HG03280 (cell line): ENCODE data around the gene MRPL42.
A peak's percentile ranks its signal among the peaks of the same experiment; 100 is the strongest.
"Not testable (repeated sequence)": the region's sequence is repeated elsewhere in the genome, so short reads cannot be mapped to it uniquely, and the experiment has no call there.

Experiments used
- ATAC-seq: cut with Tn5 transposase; IDR thresholded peaks from one replicate; pipeline ENCODE4 v1.9.1; 2021; ENCODE audit warnings: mild to moderate bottlenecking, moderate library complexity; ENCODE audit not compliant: unreplicated experiment

The MRPL42 gene

GRCh38 chr12:93497456-93497855, 30.1 kb downstream of the MRPL42 start:
- ATAC-seq: no peak

- not testable (repeated sequence) for ATAC-seq
Observed at GRCh38 chr12:93498813-93499212, 31.5 kb downstream of the MRPL42 start.

DNA sequence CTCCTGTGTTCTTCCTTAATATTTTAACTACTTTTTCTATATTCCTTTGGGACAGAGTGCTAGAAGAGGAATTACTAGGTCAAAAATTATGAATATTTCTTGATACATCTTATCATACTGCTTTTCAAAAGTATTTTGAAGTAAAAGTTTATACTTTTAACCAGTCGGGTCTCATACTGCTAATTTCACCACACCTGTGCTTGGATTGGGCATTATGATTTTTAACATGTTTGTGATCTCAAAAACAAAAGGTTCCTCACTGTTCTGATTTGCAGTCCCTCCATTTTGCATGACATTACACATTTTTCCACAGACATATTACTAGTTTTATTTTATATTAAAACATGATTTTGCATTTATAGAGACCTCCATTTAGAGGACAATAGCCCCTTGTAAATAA, 32.9 kb downstream of the MRPL42 start:
- ATAC-seq: no peak

DNA sequence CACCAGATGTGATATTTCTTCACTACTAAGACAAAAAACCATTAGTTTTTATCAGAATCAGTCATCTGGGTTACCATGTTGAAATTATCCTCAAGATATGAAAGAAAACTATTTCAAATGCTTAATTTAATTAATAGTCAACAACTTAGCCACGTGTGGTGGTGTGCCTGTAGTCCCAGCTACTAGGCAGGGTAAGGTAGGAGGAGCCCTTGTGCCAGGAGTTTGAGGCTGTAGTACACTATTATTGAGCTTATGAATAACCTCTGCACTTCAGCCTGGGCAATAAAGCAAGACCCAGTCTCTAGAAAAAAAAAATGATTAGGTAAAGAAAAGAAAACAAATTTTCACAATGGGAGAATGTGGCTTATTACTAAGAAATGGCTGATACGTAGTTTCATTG, 33.4 kb downstream of the MRPL42 start:
- no peak for ATAC-seq

- ATAC-seq: no peak
Observed at GRCh38 chr12:93502802-93503623, 35.7 kb downstream of the MRPL42 start.

- no peak for ATAC-seq
Observed at GRCh38 chr12:93507165-93507564, 39.9 kb downstream of the MRPL42 start.

GRCh38 chr12:93509506-93509905, 42.2 kb downstream of the MRPL42 start:
- no peak for ATAC-seq

GRCh38 chr12:93514853-93515252, 47.5 kb downstream of the MRPL42 start:
- ATAC-seq: no peak

GRCh38 chr12:93518725-93519124, 51.4 kb downstream of the MRPL42 start:
- no peak for ATAC-seq

DNA sequence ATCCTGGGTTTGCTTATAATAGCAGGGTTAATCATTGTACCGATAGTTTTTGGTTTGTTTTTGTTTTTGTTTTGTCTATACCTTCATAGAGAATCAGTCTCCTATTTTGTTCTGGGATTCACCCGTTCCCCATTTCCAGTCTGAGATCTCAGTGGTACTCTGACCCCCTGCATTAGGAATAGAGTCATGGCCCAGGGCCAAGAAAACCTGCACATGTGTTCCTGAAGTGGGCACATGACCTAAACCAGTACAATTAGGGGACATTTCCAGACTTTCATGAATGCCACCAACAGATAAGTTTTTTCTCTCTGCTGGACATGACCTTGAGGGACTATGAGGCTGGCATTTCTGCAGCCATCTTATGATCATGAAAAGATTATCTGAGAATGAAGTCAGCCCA, 52.5 kb downstream of the MRPL42 start:
- ATAC-seq: no peak

DNA sequence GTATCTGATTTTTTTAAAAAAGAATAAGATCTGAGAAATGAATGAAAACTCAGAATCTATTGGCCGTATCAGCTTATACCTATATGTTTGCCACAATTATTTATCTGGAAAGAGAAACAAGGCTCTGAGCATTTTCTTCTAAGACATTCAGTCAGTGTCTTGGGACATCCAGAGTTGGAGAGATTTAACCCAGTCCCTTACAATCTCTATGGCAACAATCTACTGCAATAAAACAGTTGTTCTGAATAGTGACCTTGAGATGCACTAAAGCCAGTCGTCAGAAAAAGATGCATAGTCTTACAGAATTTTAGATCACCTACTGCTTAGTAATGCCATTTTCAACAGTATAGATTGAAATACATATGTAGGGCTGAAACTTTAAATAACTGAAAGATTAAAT, 53.1 kb downstream of the MRPL42 start:
- no peak for ATAC-seq

DNA sequence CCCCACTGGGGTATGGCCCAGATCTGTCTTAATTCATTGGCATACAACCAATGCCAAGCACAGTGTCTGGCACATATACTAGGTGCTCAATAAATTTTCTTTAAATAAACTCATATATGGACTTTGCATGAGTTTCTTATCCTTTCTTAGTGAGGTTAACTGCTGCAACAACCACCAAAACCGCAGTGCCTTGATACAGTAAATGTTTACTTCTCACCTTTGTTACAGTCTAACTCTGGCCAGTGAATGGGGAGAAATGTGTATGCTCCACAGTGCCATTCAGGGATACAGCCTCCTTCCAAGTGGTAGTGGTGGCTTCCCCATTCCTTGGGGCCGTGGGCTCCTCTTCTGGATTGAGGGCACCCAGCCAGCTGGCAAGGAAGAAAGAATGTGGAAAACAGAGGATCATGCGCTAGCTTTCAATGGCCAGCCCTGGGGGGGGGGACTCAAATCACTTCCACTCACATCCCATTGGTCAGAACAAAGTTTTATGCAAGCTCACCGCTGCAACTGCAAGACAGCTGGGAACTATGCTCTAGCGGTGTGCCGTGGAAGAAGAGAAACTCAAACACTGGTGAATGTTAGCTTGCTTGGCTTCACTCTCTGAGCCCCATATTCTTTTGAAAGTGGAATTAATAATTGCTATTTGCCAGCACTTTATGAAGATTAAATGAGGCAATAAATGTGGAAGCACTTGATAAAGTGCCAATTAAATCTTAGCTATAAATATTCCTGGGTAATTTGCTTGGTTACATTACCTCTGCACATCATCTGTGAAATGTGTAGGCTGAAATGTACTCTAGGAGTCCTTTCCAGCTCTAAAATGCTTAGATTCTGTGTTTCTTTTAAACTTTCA, 54.1 kb downstream of the MRPL42 start:
- ATAC-seq: no peak

DNA sequence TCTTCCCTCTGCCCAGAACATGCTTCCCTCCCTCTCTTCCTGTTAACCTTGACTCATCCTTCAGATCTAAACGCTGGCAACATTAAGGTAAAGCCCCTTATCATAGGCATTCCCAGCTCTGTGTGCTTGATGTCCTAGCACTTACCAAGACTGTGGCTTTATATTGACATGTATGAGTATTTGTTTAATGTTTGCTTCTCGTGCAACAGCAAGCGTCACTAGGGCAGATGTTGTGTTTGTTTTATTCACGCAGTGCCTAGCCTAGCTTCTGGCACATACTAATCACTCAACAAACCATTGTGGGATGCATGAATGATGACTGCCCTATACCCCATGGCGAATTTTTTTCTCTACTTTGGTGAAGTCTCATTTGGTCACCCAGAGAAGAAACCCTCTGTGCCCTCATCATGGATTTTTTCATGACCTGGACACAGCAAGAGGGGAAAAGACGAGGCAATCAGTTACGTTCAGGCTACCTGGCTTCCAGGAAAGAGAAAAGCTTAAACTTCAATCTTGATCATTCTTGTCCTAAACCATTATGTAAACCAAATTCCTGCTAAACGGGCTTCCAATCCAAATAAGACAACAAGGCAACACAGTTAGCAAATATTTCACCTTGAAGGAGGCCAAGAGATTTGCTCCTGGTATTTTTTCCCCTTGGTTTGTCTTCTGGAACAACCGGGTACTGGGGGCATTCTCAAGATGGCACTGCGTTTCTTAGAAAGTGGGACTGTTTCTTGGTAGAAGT, 57.2 kb downstream of the MRPL42 start:
- ATAC-seq: no peak

- ATAC-seq: no peak
Observed at GRCh38 chr12:93526786-93527428, 59.6 kb downstream of the MRPL42 start.

DNA sequence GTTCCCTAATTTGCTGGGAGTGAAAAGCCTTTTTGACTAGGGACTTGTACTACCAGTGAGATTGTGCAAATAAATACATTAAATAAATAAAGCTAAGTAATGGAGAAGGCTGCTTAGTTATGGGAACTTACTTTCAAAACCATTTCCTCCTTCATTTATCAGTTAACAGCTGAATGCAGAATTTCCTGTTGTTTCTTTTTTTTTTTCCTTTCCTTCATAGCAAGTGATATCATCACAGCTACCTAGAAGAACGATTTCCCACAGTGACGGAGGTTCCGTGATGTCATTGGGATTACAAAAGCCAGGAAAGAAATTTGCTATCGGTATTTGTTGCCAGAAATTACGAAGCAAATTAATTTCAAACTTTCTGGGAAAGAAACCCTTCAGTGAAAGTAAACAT, 63.0 kb downstream of the MRPL42 start:
- no peak for ATAC-seq

- ATAC-seq: no peak
Observed at GRCh38 chr12:93533310-93533709, 66.0 kb downstream of the MRPL42 start.

DNA sequence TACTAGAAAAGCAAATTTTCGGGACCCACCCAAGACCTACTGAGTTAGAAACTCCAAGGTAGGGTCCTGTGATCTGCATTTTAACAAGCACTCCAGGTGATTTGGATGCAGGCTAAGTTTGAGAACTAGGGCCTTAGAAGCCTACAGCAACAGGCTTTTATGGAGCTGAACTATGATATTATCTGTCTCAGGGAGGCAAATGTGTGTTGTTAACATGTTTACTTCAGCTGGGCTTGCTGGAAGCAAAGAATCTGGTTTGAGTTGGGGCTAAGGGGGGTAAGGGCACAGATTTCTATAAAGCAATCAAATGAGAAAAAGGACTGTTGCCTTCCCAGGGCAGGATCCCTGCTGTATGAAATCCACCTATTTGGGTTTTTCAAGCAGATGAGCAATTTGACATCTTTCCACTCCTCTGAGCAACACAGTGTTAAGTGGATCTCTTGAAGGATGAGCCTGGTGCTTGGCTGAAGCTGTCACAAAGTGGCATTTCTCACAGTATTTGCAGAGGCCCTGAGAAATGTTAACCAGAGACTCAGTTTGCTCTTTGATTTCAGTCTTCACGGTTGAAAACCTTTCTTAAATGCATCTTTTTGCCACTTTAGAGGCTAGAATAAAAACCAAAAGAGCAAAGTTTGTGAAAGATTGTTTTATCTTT, 68.9 kb downstream of the MRPL42 start:
- peak; percentile 30 for ATAC-seq

GRCh38 chr12:93536766-93537488, 69.6 kb downstream of the MRPL42 start:
- ATAC-seq: peak; percentile 60

DNA sequence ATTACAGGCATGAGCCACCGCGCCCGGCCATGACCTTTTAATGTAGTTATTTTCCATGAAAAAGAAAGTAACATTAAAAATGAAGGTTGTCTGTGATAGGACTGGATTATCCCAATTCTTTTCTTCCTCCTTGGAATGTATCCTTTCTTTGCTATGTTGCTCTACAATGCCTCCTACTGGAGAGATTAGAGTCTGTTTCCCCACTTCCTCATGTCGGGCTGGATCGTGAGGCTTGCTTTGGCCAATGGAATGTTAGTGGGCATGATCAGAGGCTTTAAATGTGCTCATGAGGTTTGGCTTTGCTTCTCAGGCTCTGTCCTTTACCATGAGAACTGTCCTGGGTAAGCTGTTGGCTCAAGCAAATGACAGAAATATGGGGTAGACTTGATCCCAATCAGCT, 70.5 kb downstream of the MRPL42 start:
- ATAC-seq: no peak

GRCh38 chr12:93539821-93540220, 72.5 kb downstream of the MRPL42 start:
- no peak for ATAC-seq
